Sigmoid colon (tissue), 7 donors: ENCODE results near the gene DMRT3. TPM values are rescaled to one million over a fixed set of nuclear protein-coding genes. Genes with fewer than 3 reads are reported as not detected.
A peak's percentile ranks its signal among the peaks of the same experiment; 100 is the strongest.

Experiments
- DNase-seq: peaks from one replicate; pipeline ENCODE4 v3.0.0-alpha.2; 2019
- H3K27ac ChIP-seq, 4 donors: fragments of 200-600 bp; sonication (generic); one replicate each; pipeline ENCODE4 v1.5.1; 2016 to 2019; ENCODE audit warnings: mild to moderate bottlenecking in 1 of 4
- H3K27me3 ChIP-seq, 3 donors: fragments of 200-600 bp; sonication (generic); one replicate each; pipeline ENCODE4 v1.5.1; 2019; ENCODE audit warnings: mild to moderate bottlenecking in 1 of 3
- H3K36me3 ChIP-seq, 4 donors: fragments of 200-600 bp; sonication (generic); one replicate each; pipeline ENCODE4 v1.5.1; 2016 to 2019
- H3K4me1 ChIP-seq, 4 donors: fragments of 200-600 bp; sonication (generic); one replicate each; pipeline ENCODE4 v1.5.1; 2017 to 2019
- H3K4me3 ChIP-seq, 4 donors: fragments of 200-600 bp; sonication (generic); one replicate each; pipeline ENCODE4 v1.5.1; 2017 to 2019; ENCODE audit warnings: mild to moderate bottlenecking in 2 of 4, moderate library complexity in 1 of 4
- H3K9me3 ChIP-seq, 4 donors: fragments of 200-600 bp in 3 of 4; sonication (generic) in 3 of 4; one replicate each; pipeline versions ENCODE4 v1.5.1 to v1.6.1; 2013 to 2019
- EP300 ChIP-seq, 4 donors: sonication (generic); formaldehyde crosslinking; IDR thresholded peaks; one replicate each; pipeline ENCODE4 v1.6.1; 2017; ENCODE audit warnings: antibody characterized with exemption in 4 of 4
- POLR2A ChIP-seq, 2 donors: fragments of 450-650 bp; IDR thresholded peaks; one replicate each; pipeline ENCODE4 v1.6.1; 2016; ENCODE audit warnings: antibody characterized with exemption in 2 of 2, mild to moderate bottlenecking in 2 of 2, moderate library complexity in 2 of 2
- POLR2AphosphoS5 ChIP-seq, 4 donors: sonication (generic); formaldehyde crosslinking; IDR thresholded peaks; one replicate each; pipeline ENCODE4 v1.6.1; 2017; ENCODE audit warnings: antibody characterized with exemption in 4 of 4
- WGBS, 2 donors: extraction: QIAGEN DNeasy Blood & Tissue Kit; methylation state at CpG; one replicate each; pipeline ENCODE4 v1.1.7; 2013; 5-methylcytosine and 5-hydroxymethylcytosine counted together
- intact Hi-C: fragments of 100-400 bp; cut with DNase I; formaldehyde crosslinking; loops from one replicate; pipeline ENCODE4 v1.15.1; 2023
- polyA plus RNA-seq, 3 donors: library from polyadenylated mRNA; stranded (reverse); fragments of 200-250 nt; gene quantifications; one replicate each; pipeline ENCODE4 v1.2.3, GENCODE V29; 2013
- total RNA-seq, 4 donors: library from RNA; depleted of rRNA; stranded (reverse); fragments of >200 nt; gene quantifications; one replicate each; pipeline ENCODE4 v1.1.0, GENCODE V29; 2016
- TF ChIP-seq, protein P1 (sequence below), 4 experiments: fragments of 450-650 bp in 3 of 4; fragments of 200-600 bp in 1 of 4; IDR thresholded peaks; one replicate each; pipeline ENCODE4 v1.5.1; 2016 to 2019; ENCODE audit warnings: antibody characterized with exemption in 4 of 4, mild to moderate bottlenecking in 3 of 4, moderate library complexity in 2 of 4
- donor health status: healthy with polysubstance abuse.
- donor health status: Bipolar disorder and iron deficiency.
- donor health status: healthy.

DMRT3 gene
- total and polyA plus RNA-seq, 7 donors, result not detected

DNA sequence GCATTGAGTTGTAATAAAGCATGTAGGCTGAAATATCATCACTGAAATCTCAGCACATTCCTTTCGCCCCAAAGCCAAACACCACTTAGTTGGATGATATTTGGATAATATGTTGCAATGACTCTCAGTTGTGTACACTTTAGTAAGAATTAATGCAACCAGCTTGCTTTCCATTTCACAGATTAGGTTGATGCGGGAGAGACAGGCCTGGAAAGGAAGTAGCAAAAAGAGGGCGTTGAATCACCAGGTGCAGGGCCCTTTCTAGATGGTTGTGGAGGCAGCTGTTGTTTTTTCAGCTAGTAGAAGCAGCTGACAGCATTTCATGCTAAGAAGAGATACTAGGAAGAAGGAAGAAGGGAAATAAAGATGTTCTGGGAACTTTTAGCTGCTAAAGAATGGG lies 30.9 kb downstream of the DMRT3 start:
- no peaks in the 10 kb centered on the region for H3K9me3 ChIP-seq
- no peak for DNase-seq
- intact Hi-C loops, result loop anchor here (5.0 to 10.0 kb wide), 2 partner anchors 113 to 620 kb away; no protein-coding TSS in a partner anchor
- TF ChIP-seq POLR2AphosphoS5 (IDR thresholded peaks at IDR 0.05) (no peak), EP300 (IDR thresholded peaks at IDR 0.05) (no peak), POLR2A (IDR thresholded peaks at IDR 0.05) (no peak)
- TF ChIP-seq, protein P1, sequence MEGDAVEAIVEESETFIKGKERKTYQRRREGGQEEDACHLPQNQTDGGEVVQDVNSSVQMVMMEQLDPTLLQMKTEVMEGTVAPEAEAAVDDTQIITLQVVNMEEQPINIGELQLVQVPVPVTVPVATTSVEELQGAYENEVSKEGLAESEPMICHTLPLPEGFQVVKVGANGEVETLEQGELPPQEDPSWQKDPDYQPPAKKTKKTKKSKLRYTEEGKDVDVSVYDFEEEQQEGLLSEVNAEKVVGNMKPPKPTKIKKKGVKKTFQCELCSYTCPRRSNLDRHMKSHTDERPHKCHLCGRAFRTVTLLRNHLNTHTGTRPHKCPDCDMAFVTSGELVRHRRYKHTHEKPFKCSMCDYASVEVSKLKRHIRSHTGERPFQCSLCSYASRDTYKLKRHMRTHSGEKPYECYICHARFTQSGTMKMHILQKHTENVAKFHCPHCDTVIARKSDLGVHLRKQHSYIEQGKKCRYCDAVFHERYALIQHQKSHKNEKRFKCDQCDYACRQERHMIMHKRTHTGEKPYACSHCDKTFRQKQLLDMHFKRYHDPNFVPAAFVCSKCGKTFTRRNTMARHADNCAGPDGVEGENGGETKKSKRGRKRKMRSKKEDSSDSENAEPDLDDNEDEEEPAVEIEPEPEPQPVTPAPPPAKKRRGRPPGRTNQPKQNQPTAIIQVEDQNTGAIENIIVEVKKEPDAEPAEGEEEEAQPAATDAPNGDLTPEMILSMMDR (IDR thresholded peaks at IDR 0.05), result no peak
- no peak overlapping the region for H3K27ac ChIP-seq
- H3K27me3 ChIP-seq, result peaks cover 0 to 29% (median 0%) of the 10 kb centered on the region in 3 donors
- no peak overlapping the region for H3K4me3 ChIP-seq
- H3K4me1 ChIP-seq, result peaks cover 0 to 6% (median 0%) of the 10 kb centered on the region in 4 donors
- 82 to 88% methylated on average over 3 of the region's 3 CpGs for WGBS, 2 donors
- no peaks in the 10 kb centered on the region for H3K36me3 ChIP-seq

DNA sequence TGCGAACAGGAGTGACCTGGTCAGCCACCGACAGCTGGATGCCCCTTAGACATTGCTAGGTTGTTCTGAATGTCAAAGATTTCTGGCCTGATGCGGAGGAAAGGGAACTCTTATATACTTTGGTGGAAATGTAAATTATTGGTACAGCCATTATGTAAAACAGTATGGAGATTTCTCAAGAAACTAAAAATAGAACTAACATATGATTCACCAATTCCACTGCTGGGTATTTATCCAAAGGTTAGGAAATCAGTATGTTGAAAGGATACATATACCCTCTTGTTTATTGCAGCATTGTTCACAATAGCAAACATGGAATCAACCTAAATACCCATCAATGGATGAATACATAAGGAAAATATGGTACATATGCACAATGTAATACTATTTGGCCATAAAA lies 31.8 kb downstream of the DMRT3 start:
- TF ChIP-seq POLR2AphosphoS5 (IDR thresholded peaks at IDR 0.05) (no peak), POLR2A (IDR thresholded peaks at IDR 0.05) (no peak), EP300 (IDR thresholded peaks at IDR 0.05) (no peak)
- TF ChIP-seq, protein P1 (IDR thresholded peaks at IDR 0.05), result no peak
- peaks cover 0 to 6% (median 0%) of the 10 kb centered on the region in 4 donors for H3K4me1 ChIP-seq
- 91 to 93% methylated on average over 3 of the region's 3 CpGs for WGBS, 2 donors
- H3K4me3 ChIP-seq, result no peak overlapping the region
- H3K36me3 ChIP-seq, result no peaks in the 10 kb centered on the region
- H3K27me3 ChIP-seq, result peaks cover 0 to 29% (median 0%) of the 10 kb centered on the region in 3 donors
- H3K27ac ChIP-seq, result no peak overlapping the region
- DNase-seq, result no peak
- intact Hi-C loops, result loop anchor here (5.0 to 10.0 kb wide), 2 partner anchors 113 to 621 kb away; no protein-coding TSS in a partner anchor
- H3K9me3 ChIP-seq, result no peaks in the 10 kb centered on the region

DNA sequence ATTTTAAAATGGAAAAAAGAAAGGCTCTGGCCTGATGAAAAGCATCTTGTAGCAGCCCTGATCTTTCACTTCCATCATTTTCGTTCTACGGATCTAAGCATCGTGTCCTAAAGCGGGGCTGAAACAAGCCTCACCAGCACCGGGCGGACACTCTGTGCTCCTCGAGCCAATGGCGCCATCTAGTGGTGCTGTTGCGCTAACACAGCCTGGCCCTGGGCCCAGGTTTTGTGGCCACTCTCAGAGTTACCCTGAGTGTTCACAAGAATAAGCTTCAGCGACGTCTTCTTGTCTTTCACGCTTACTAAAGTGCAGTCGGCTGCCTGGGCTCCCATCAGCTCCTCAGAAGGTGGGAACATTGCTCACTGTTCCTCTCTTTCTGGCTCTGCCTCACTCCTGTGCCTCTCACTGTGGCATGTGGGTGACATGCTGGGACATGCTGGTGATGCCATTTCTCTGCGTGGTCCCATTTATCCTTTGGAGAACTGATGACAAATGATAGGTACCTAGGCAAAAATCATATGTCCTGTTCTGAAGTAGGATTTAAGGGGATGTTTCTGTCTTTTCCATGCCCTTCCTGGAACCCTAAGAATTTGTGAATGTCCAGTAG lies 32.7 kb downstream of the DMRT3 start:
- no peaks in the 10 kb centered on the region for H3K36me3 ChIP-seq
- TF ChIP-seq, protein P1 (IDR thresholded peaks at IDR 0.05), result peak; percentile 69 to 96 (median 86)
- TF ChIP-seq POLR2A (IDR thresholded peaks at IDR 0.05) (no peak), EP300 (IDR thresholded peaks at IDR 0.05) (no peak), POLR2AphosphoS5 (IDR thresholded peaks at IDR 0.05) (peak in 2 of 4 donors; percentile 52 to 65)
- peaks cover 0 to 6% (median 0%) of the 10 kb centered on the region in 4 donors for H3K4me1 ChIP-seq
- H3K27me3 ChIP-seq, result peaks cover 0 to 29% (median 0%) of the 10 kb centered on the region in 3 donors
- H3K9me3 ChIP-seq, result no peaks in the 10 kb centered on the region
- WGBS, 2 donors, result 6 to 8% methylated on average over 14 of the region's 14 CpGs
- H3K27ac ChIP-seq, result no peak overlapping the region
- H3K4me3 ChIP-seq, result no peak overlapping the region
- peak; percentile 87 for DNase-seq
- intact Hi-C loops, result loop anchor here (5.0 to 10.0 kb wide), 2 partner anchors 114 to 622 kb away; no protein-coding TSS in a partner anchor

DNA sequence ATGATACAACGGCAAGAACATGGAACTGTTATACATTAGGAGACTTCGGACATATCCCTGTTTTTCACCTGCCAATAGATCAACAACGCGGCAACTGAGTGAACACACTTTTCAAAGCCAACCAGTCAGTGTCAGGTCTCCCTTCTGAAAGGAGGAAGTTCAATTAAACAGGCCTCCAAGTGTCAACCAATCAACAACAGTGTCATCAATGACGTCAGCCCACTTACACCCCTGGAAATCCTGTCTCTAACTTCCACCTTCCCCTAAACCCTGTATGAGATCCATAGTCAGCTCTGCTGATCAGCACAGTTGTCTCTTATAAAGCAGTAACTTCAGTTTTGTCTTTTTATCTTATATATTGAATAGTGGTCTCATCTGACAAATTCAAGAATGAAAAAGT lies 36.6 kb downstream of the DMRT3 start:
- TF ChIP-seq POLR2A (IDR thresholded peaks at IDR 0.05), result no peak
- no peak for TF ChIP-seq EP300 (IDR thresholded peaks at IDR 0.05)
- TF ChIP-seq, protein P1 (IDR thresholded peaks at IDR 0.05), result no peak
- TF ChIP-seq POLR2AphosphoS5 (IDR thresholded peaks at IDR 0.05), result no peak
- WGBS, 2 donors, result 73 to 78% methylated on average over 5 of the region's 5 CpGs
- H3K9me3 ChIP-seq, result no peaks in the 10 kb centered on the region
- no peak overlapping the region for H3K4me3 ChIP-seq
- H3K27me3 ChIP-seq, result peaks cover 0 to 25% (median 0%) of the 10 kb centered on the region in 3 donors
- H3K4me1 ChIP-seq, result peaks cover 0 to 6% (median 0%) of the 10 kb centered on the region in 4 donors
- H3K27ac ChIP-seq, result no peak overlapping the region
- H3K36me3 ChIP-seq, result no peaks in the 10 kb centered on the region
- intact Hi-C loops, result no loop called here
- DNase-seq, result no peak
